Choroid plexus epithelial cell (primary cell): ENCODE results near the gene RHBDF2.

Experiments used
- DNase-seq: peaks from one replicate; pipeline ENCODE4 v3.0.0-alpha.2; 2010; ENCODE audit warnings: low read depth
- H3K4me3 ChIP-seq: 2 replicates; pipeline ENCODE4 v1.5.1; 2011; ENCODE audit warnings: low read depth, mild to moderate bottlenecking, control low read depth, low read length, moderate library complexity
- CTCF ChIP-seq: conservative IDR thresholded peaks from 2 replicates; pipeline ENCODE4 v1.5.1; 2011; ENCODE audit warnings: low read depth, mild to moderate bottlenecking, control low read depth, inconsistent platforms, low read length, moderate library complexity

Gene RHBDF2

GRCh38 chr17:76496464-76496863, 4.8 kb downstream of the RHBDF2 start:
- no peak for TF ChIP-seq CTCF
- H3K4me3 ChIP-seq = no peak overlapping the region
- DNase-seq = no peak

GRCh38 chr17:76495663-76496400, 5.4 kb downstream of the RHBDF2 start:
- H3K4me3 ChIP-seq = no peak overlapping the region
- TF ChIP-seq CTCF = no peak
- DNase-seq = no peak

- peak overlapping the region; percentile 43 for H3K4me3 ChIP-seq
- TF ChIP-seq CTCF = no peak
- DNase-seq = peak; percentile 17
Observed at GRCh38 chr17:76493505-76494167, 7.6 kb downstream of the RHBDF2 start.

GRCh38 chr17:76492989-76493501, 8.2 kb downstream of the RHBDF2 start:
- peak overlapping the region; percentile 43 for H3K4me3 ChIP-seq
- peak; percentile 92 for DNase-seq
- TF ChIP-seq CTCF = no peak

GRCh38 chr17:76492123-76492988, 8.9 kb downstream of the RHBDF2 start:
- no peak for TF ChIP-seq CTCF
- no peak for DNase-seq
- H3K4me3 ChIP-seq = peak overlapping the region; percentile 43

- TF ChIP-seq CTCF = no peak
- no peak overlapping the region for H3K4me3 ChIP-seq
Observed at GRCh38 chr17:76491271-76492122, 9.7 kb downstream of the RHBDF2 start.

More at GRCh38 chr17:76491271-76492122, 9.7 kb downstream of the RHBDF2 start:
- DNase-seq = no peak
